Measurements from ENCODE around the gene CCN5.
"Not testable (repeated sequence)": the region's sequence is repeated elsewhere in the genome, so short reads cannot be mapped to it uniquely, and the experiment has no call there.

Gene CCN5

DNA sequence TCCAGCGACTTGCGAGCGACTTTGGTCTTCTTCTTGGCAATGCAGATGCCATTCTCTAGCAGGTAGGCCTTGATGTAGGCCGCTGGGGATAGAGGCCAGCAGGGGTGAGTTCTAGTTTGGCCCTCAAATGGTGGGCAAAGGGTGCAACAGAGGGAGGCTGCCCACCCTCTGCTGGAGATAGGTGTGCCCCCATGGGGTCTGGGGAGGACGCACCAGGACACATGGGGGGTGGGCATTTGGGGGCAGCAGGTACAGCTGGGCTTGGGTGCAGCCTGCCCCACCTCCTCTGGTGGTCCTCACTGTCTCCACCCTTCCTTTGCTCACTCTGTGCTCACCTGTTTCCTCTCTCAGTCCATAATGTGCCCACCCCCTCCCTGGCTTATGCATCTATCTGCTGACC, 41.8 kb downstream of the CCN5 start:
- H3K36me3 Mint-ChIP-seq: no peaks in the 10 kb centered on the region
- CTCF ChIA-PET: interaction anchor here (2.2 kb wide), 1 partner anchor 9 kb away, joined by 7 read pairs; no protein-coding TSS in a partner anchor
- no peak overlapping the region for H3K27ac Mint-ChIP-seq
- peaks cover 27% of the 10 kb centered on the region for H3K27me3 Mint-ChIP-seq
- H3K9me3 Mint-ChIP-seq: no peaks in the 10 kb centered on the region
- no peak for DNase-seq
- no peaks in the 10 kb centered on the region for H3K4me1 Mint-ChIP-seq
- H3K4me3 Mint-ChIP-seq: no peak overlapping the region

DNA sequence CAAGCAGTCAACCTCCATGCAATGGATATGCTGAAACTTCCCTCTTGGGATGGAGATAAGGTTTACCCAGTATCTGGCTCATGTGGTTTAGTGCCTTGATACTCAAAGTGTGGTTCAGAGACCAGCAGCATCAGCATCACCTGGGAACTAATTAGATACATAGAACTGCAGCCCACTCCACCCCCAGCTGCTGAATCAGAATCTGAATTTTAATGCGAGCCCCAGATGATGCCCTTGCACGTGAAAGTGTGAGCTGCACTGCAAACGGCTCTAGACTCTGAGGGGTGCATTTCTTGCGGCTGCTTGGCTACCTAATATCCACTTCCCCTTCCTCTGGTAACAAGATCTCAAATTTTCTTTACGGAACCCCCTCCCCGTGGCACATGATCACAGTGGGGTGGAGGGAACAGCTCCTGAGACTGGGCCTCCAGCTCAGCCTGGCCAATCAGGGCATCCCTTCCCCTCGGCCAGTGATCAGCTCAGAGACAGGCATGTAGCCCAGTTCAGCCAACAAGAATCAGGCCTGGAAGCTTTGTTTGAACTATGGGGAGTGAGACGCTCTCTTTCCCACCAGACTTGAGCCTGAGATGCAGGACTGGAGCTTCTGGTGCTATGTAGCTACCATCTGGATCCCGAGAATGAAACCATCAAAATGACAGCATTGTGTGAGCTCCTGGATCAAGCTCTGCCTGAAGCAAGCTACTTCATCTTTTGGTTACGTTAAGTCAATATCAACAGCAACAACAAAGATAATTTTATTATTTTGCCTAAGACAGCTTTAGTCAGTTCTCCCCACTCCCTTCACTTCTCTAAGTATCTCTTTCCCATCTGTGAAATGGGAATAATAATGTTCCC, 43.3 kb downstream of the CCN5 start:
- H3K27me3 Mint-ChIP-seq: peaks cover 18% of the 10 kb centered on the region
- H3K27ac Mint-ChIP-seq: no peak overlapping the region
- H3K36me3 Mint-ChIP-seq: no peaks in the 10 kb centered on the region
- CTCF ChIA-PET: interaction anchor here (2.2 kb wide), 1 partner anchor 11 kb away, joined by 7 read pairs; no protein-coding TSS in a partner anchor
- no peaks in the 10 kb centered on the region for H3K9me3 Mint-ChIP-seq
- DNase-seq: no peak
- H3K4me1 Mint-ChIP-seq: no peaks in the 10 kb centered on the region
- H3K4me3 Mint-ChIP-seq: no peak overlapping the region

DNA sequence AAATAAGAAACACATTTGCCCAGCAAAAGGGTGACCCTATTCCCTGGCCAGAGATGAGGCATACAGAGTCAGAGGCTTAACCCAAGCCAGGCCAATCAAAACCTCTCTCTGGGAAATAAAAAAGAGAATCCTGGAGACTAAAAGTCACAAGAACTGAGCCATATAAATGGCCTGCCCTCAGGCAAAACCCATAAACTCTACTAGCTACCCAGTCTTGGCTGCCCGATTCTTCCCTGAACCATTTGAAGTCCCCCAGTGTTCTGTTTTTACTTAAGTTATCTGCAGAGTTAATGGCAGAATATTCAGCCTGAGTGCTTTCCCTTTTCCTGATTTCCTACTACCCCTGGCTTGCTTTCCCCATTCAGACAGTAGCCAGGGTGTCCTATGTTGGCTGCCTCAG, 44.4 kb downstream of the CCN5 start:
- H3K4me1 Mint-ChIP-seq: no peaks in the 10 kb centered on the region
- H3K9me3 Mint-ChIP-seq: no peaks in the 10 kb centered on the region
- H3K27me3 Mint-ChIP-seq: peaks cover 16% of the 10 kb centered on the region
- no peaks in the 10 kb centered on the region for H3K36me3 Mint-ChIP-seq
- DNase-seq: no peak
- CTCF ChIA-PET: no interaction called here
- no peak overlapping the region for H3K27ac Mint-ChIP-seq
- H3K4me3 Mint-ChIP-seq: no peak overlapping the region

DNA sequence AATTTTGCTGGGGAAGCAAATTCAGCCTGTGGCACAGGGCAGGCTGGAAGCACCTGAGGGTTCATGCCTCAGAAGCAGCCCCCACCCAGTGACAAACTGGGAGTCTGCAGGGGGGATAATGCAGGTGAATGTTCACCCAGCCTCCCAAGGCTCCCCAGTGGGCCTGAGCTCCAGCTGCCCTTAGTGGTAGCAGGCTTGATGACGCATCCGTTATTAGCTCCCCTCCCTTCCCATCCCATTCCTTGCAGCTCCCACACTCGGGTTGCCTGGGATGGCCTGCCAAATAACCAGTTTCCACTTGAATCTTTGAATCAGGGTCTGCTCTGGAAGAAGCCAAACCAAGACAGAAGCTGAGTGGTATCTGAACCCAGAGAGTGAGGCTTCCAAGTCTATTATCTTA, 46.3 kb downstream of the CCN5 start:
- Mint-ChIP-seq H3K27ac (no peak overlapping the region), H3K27me3 (peaks cover 20% of the 10 kb centered on the region), H3K9me3 (no peaks in the 10 kb centered on the region), H3K4me1 (no peaks in the 10 kb centered on the region), H3K36me3 (no peaks in the 10 kb centered on the region), H3K4me3 (no peak overlapping the region)
- no peak for DNase-seq
- CTCF ChIA-PET: interaction anchor here (1.1 kb wide), 1 partner anchor 13 kb away, joined by 3 read pairs; no protein-coding TSS in a partner anchor

DNA sequence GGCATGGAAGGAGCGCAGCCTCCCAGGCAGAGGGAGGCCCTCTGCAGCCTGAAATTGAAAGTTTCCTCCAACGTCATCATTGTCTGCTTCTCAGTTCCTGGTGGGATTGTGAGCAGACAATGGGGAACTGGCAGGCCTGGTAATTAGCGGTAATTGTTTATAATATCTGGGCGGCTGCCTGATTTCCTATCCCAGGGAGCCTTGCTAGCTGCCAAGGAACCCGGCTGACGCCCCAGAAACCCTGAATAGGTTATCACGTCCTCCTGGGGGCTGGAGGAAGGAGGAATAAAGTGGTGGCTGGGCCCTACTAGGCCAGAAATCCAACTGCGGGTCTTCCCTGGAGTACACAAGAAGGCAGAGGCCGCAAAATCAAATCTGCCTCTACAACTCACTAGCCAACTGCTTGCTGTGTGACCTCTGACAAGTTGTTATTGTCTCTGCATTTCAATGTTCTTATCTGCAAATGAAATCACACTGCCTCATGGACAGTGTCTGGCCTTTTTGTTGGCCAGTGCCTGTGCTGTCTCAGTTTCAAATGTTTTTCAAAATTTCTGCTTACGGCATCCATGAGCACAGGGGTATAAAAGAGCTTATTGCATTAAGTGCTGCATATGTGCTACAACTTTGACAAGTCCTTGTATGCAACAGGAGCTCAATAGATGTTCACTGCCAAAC, 47.4 kb downstream of the CCN5 start:
- Mint-ChIP-seq H3K9me3 (no peaks in the 10 kb centered on the region), H3K4me3 (no peak overlapping the region), H3K27ac (no peak overlapping the region), H3K4me1 (no peaks in the 10 kb centered on the region), H3K27me3 (peaks cover 24% of the 10 kb centered on the region), H3K36me3 (no peaks in the 10 kb centered on the region)
- CTCF ChIA-PET: no interaction called here
- DNase-seq: no peak

DNA sequence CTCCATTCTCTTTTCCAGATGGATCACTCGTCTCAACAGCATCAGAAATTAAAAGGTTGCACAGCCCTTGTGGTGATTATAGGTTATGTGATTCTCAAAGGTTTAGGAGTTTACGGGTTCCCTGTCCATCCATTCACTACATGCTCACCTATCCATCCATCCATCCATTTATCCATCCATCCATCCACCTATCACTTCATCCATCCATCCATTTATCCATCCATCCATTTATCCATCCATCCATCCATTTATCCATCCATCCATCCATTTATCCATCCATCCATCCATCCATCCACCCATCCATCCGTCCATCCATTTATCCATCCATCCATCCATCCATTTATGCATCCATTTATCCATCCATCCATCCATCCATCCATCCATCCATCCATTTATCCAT, 48.6 kb downstream of the CCN5 start:
- H3K4me3 Mint-ChIP-seq, H3K36me3 Mint-ChIP-seq, H3K9me3 Mint-ChIP-seq, DNase-seq, CTCF ChIA-PET, H3K4me1 Mint-ChIP-seq, H3K27ac Mint-ChIP-seq: not testable (repeated sequence)
- H3K27me3 Mint-ChIP-seq: peaks cover 22% of the 10 kb centered on the region

DNA sequence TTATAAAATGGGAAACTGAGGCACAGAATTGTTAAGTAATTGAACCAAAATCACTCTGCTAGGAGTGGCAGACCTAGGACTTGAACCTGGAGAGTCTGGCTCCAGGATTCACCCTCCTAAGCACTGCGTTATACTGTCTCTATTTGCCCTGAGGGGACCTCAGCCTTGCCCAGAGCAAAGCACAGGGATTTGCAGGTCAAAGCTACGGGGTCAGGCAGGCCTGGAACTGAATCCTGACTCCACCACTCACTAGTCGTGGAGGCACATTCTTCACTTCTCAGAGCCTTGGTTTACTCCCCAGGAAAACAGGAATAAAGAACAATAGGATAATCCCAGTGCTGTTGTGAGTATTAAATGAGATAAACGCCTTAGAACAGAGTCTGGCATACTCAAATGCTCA, 49.9 kb downstream of the CCN5 start:
- no peaks in the 10 kb centered on the region for H3K36me3 Mint-ChIP-seq
- H3K4me1 Mint-ChIP-seq: no peaks in the 10 kb centered on the region
- H3K4me3 Mint-ChIP-seq: no peak overlapping the region
- H3K27me3 Mint-ChIP-seq: peaks cover 24% of the 10 kb centered on the region
- DNase-seq: no peak
- CTCF ChIA-PET: no interaction called here
- H3K27ac Mint-ChIP-seq: no peak overlapping the region
- no peaks in the 10 kb centered on the region for H3K9me3 Mint-ChIP-seq

DNA sequence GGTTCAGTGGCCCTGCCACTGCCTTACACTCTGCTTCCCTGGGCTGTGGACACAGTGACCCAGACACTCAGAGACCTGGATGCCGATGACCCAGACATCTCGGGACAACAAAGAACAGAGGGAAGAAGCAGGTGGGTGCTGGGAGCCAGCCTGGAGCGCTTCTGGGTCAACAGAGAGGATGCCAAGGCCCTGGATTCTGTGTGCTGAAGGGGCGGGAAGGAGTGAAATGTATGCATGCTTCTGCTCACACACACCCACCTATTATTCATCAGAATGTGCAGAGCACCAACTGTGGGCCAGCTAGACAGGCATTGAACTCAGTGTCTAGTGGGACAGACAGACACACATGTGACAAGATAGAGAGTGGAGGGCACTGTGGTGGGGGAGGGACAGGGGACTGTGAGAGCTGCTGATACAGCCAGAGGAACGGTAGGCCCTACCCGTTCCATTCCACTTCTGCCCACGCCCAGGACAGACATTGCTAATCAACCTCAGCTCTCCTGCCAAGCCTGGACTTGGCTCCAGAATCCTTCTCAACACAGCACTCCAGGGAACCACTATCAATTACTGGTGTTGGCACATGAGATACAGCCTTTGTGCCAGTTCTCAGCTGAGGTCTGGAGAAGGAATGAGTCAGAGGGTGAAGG, 50.7 kb downstream of the CCN5 start:
- Mint-ChIP-seq H3K27me3 (peaks cover 22% of the 10 kb centered on the region), H3K9me3 (no peaks in the 10 kb centered on the region), H3K36me3 (no peaks in the 10 kb centered on the region), H3K4me3 (no peak overlapping the region), H3K4me1 (no peaks in the 10 kb centered on the region), H3K27ac (no peak overlapping the region)
- CTCF ChIA-PET: no interaction called here
- no peak for DNase-seq

DNA sequence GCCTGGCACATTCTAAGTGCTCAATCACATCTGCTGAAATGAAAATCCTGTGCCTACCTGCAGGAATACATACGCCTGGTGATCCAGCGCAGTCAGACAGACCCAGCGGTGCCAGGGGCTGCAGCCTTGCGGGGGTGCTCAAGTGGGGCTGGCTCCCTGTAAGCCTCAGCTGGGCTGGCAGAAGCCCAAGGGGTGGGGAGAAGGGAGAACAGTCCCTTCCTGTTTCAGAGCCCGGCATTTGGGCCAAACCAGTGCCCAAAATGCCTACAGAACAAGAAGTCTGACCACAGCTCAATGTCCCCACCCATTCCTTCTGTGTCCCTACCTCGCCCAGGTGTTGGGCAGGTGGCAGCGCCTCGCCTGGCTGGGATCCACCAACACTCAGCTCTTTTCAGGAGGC, 53.1 kb downstream of the CCN5 start:
- Mint-ChIP-seq H3K36me3 (no peaks in the 10 kb centered on the region), H3K9me3 (no peaks in the 10 kb centered on the region), H3K4me1 (no peaks in the 10 kb centered on the region), H3K4me3 (no peak overlapping the region), H3K27me3 (peaks cover 26% of the 10 kb centered on the region), H3K27ac (no peak overlapping the region)
- CTCF ChIA-PET: interaction anchor here (1.3 kb wide), 1 partner anchor 31 kb away, joined by 4 read pairs; no protein-coding TSS in a partner anchor
- no peak for DNase-seq

DNA sequence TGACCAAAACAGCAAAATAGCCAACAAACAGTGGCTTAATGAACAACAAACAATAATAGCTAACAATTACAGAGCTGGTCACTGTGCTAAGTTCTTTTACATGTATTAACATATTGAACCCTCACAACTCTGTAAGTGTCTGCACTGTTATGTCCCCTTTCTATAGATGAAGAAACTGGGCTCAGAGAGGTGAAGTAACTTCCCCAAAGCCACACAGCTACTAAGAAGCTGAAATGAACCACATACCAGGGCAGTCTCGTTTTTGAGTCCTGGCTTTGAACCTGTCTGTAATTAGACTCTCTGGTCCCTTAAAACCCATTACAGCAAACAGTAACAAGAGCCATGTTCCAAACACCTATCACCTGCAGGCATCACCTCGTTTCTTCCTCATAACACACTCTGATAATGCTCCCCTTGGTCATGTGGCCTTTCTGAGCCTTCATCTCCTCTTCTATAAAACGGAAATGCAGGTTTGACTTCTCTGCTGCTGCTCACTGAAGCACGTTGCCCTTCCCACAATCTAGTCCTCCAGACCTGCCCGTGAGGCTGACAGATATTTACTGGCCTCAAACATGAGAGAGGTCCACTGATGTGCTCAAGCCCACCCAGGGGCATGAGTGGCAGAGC, 53.8 kb downstream of the CCN5 start:
- DNase-seq: no peak
- Mint-ChIP-seq H3K36me3 (no peaks in the 10 kb centered on the region), H3K27ac (no peak overlapping the region), H3K9me3 (no peaks in the 10 kb centered on the region), H3K27me3 (peaks cover 26% of the 10 kb centered on the region), H3K4me1 (no peaks in the 10 kb centered on the region), H3K4me3 (no peak overlapping the region)
- CTCF ChIA-PET: interaction anchor here (1.3 kb wide), 1 partner anchor 31 kb away, joined by 4 read pairs; no protein-coding TSS in a partner anchor

DNA sequence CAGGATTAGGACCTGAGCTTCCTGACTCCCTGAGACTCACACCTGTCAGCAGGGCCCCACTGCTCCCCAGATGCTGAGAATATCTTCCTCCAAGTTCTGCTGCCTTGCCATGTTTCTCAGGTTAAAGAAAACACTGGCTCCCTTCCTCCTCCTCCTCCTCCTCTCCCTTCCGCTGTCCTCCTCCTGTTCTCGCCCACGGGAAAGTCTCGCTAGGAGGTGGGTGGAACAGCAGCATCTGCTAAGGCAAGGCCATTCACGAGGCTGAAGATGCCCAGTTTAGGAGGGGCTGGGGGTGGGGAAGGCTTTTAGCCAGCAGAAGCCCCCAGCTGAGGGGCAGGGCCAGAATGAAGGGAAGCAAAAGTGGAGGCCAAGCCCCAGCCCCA, 54.3 kb downstream of the CCN5 start:
- no peak overlapping the region for H3K4me3 Mint-ChIP-seq
- CTCF ChIA-PET: no interaction called here
- no peaks in the 10 kb centered on the region for H3K36me3 Mint-ChIP-seq
- no peaks in the 10 kb centered on the region for H3K4me1 Mint-ChIP-seq
- no peak overlapping the region for H3K27ac Mint-ChIP-seq
- H3K9me3 Mint-ChIP-seq: no peaks in the 10 kb centered on the region
- H3K27me3 Mint-ChIP-seq: peaks cover 26% of the 10 kb centered on the region
- DNase-seq: no peak

DNA sequence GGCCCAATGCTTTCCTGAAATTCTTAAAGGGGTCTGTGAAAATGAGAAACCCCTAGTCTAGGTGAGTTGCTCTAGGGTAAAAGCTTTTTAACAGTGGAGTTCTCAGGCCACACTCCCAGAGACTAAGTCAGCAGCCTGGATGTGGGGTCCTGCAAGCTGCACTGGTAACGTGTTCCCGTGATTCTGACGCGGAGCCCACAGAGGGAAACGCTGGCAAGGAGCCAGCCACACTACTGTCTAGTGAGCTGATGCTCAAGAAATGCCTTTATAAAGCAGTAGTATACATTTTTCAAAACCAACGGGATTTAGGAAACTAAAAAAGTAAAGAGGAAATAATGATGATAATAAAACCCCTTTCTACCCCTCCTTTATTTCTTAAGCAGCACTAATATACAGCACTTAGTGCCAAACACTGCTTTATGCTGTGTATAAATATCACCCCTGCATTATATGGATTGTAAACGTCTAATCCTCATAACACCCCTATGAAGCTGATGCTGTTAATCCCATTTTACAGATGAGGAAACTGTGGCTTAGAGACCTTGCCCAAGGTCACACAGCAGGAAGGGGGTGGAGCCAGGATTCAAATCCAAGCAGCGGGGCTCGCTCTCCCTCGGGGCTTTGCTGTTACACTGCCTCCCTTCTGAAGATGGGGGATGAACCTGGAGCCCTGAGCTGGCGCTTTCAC, 55.5 kb downstream of the CCN5 start:
- no peaks in the 10 kb centered on the region for H3K36me3 Mint-ChIP-seq
- H3K9me3 Mint-ChIP-seq: no peaks in the 10 kb centered on the region
- CTCF ChIA-PET: no interaction called here

DNA sequence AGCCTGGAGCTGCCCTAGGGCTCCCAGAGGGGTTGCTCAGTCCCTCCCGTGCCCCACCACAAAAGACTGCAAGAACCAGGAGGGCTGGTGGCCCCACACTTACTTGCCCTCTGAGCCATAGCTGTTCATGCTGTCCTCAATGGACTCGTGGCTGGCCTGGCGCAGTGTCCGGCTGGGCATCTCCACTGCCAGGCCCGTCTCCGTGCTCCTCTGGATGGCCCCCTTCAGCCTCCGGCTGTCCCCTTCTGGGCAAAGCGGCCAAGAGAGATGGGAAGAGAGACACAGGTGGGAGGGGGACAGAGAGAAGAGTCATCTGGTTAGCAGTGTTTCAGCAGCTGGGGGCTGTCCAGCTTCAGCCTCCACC, 56.0 kb downstream of the CCN5 start:
- Mint-ChIP-seq H3K27ac (no peak overlapping the region), H3K27me3 (peaks cover 24% of the 10 kb centered on the region), H3K36me3 (no peaks in the 10 kb centered on the region), H3K4me1 (no peaks in the 10 kb centered on the region), H3K4me3 (no peak overlapping the region), H3K9me3 (no peaks in the 10 kb centered on the region)
- DNase-seq: no peak
- CTCF ChIA-PET: no interaction called here

More for the DNA sequence above, 55.5 kb downstream of the CCN5 start:
- DNase-seq: no peak
- H3K4me3 Mint-ChIP-seq: no peak overlapping the region
- peaks cover 26% of the 10 kb centered on the region for H3K27me3 Mint-ChIP-seq
- H3K27ac Mint-ChIP-seq: no peak overlapping the region
- H3K4me1 Mint-ChIP-seq: no peaks in the 10 kb centered on the region

DNA sequence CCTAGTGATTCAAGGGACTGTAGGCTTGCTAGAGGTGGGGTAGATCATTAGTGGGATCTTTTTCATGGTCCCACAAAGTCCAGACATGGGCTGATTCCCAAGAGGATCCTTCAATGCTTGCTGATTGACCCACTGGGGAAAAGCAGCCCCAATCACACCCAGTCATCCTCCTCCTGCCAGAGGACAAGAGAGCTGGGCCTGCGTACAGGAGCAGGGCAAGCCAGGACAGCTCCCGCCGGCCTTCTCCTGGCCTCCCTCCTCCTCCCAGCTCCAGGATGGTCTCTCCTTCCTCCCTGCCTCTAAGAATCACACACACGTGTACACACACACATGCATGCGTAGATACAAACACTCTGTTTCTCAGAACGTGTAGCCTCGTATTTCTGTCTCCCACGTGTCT, 57.5 kb downstream of the CCN5 start:
- CTCF ChIA-PET: no interaction called here
- Mint-ChIP-seq H3K36me3 (no peaks in the 10 kb centered on the region), H3K4me3 (no peak overlapping the region), H3K4me1 (no peaks in the 10 kb centered on the region), H3K27ac (no peak overlapping the region), H3K9me3 (no peaks in the 10 kb centered on the region), H3K27me3 (peaks cover 21% of the 10 kb centered on the region)
- no peak for DNase-seq
